HepG2 (cell line): ENCODE data around the gene CDH13. TPM values are rescaled to one million over a fixed set of nuclear protein-coding genes. Genes with fewer than 3 reads are reported as not detected.

ENCODE experiments used
- ATAC-seq: fragments of 200-7000 bp; cut with Tn5 transposase; 3 replicates; pipeline ENCODE4 v1.9.1; 2020; ENCODE audit warnings: mild to moderate bottlenecking, moderate library complexity
- BruUV-seq: library from RNA; stranded (reverse); fragments of 400-500 nt; replicated peaks from 2 replicates; lab custom pipeline; 2021; lab: Mats Ljungman, UMichigan
- CTCF ChIA-PET: fragments of 300-600 bp; formaldehyde crosslinking; extraction: SDS; loops from one replicate; lab custom pipeline; 2021; ENCODE audit warnings: low total read pairs, inconsistent platforms, low intra/inter-chr PET ratio; lab: Yijun Ruan, JAX
- POLR2A ChIA-PET: fragments of 350-600 bp; sonication (Branson Sonifier 250); formaldehyde crosslinking; loops from one replicate; lab custom pipeline; 2020; ENCODE audit warnings: antibody characterized with exemption, inconsistent platforms; lab: Yijun Ruan, JAX
- DNase-seq: peaks from one replicate; pipeline ENCODE4 v3.0.0-alpha.2; 2015; ENCODE audit warnings: low spot score
- FAIRE-seq: peaks from 3 replicates; lab custom pipeline; 2011; peaks lifted over from hg19 to GRCh38; lab: Jason Lieb, UNC
- H2AFZ ChIP-seq: one replicate; pipeline ENCODE4 v1.6.1; 2011; ENCODE audit warnings: low read length, inconsistent platforms
- H3K27ac ChIP-seq: fragments of 300-600 bp; 3 replicates; pipeline ENCODE4 v1.8.0; 2011; ENCODE audit warnings: mixed run types, mild to moderate bottlenecking, mixed read lengths, low read length, inconsistent platforms; ENCODE audit not compliant: insufficient read depth; ENCODE audit errors: extremely low read length
- H3K27me3 ChIP-seq, 2 experiments: fragments of 200-600 bp in 1 of 2; 2 replicates in 1 of 2; 3 replicates in 1 of 2; pipeline versions ENCODE4 v1.6.0 to v1.8.0; 2011; ENCODE audit warnings: low read length in 2 of 2, mild to moderate bottlenecking in 2 of 2, moderate library complexity in 2 of 2, inconsistent platforms in 1 of 2; ENCODE audit not compliant: insufficient read depth in 2 of 2, control insufficient read depth in 1 of 2
- H3K36me3 ChIP-seq, 2 experiments: fragments of 200-600 bp in 1 of 2; replicated peaks in 1 of 2; 2 replicates in 1 of 2; 3 replicates in 1 of 2; pipeline versions ENCODE4 v1.5.1 to v1.8.0; 2011; ENCODE audit warnings: low read length in 2 of 2, inconsistent platforms in 1 of 2; ENCODE audit not compliant: insufficient read depth in 2 of 2, control insufficient read depth in 1 of 2
- H3K4me1 ChIP-seq: 2 replicates; pipeline ENCODE4 v1.5.1; 2012; ENCODE audit warnings: low read length, inconsistent platforms; ENCODE audit not compliant: insufficient read depth
- H3K4me2 ChIP-seq: 2 replicates; pipeline ENCODE4 v1.6.0; 2011; ENCODE audit warnings: low read depth, low read length, inconsistent platforms
- H3K4me3 ChIP-seq, 3 experiments: fragments of 200-600 bp in 1 of 3; sonication (generic), shearing (Covaris generic) in 1 of 3; replicated peaks in 1 of 3; 2 replicates each; pipeline ENCODE4 v1.5.1; 2011 to 2016; ENCODE audit warnings: low read length in 3 of 3, inconsistent platforms in 2 of 3, low read depth in 2 of 3, mild to moderate bottlenecking in 2 of 3, control low read depth in 1 of 3, mixed read lengths in 1 of 3; ENCODE audit not compliant: insufficient read depth in 1 of 3
- H3K79me2 ChIP-seq: one replicate; pipeline ENCODE4 v1.6.1; 2011; ENCODE audit warnings: low read length, inconsistent platforms; ENCODE audit not compliant: insufficient read depth
- H3K9ac ChIP-seq: 2 replicates; pipeline ENCODE4 v1.6.0; 2011; ENCODE audit warnings: mild to moderate bottlenecking, low read depth, low read length, inconsistent platforms; ENCODE audit not compliant: insufficient read depth
- H3K9me3 ChIP-seq: 2 replicates; pipeline ENCODE4 v1.5.1; 2012; ENCODE audit warnings: mild to moderate bottlenecking, low read length
- H4K20me1 ChIP-seq: 2 replicates; pipeline ENCODE4 v1.6.0; 2011; ENCODE audit warnings: inconsistent platforms, mild to moderate bottlenecking, low read length, moderate library complexity; ENCODE audit not compliant: insufficient read depth
- DBP ChIP-seq: sonication (generic); formaldehyde crosslinking; IDR thresholded peaks from 2 replicates; pipeline ENCODE4 v1.4.0; 2020; ENCODE audit warnings: missing genetic modification reagents; ENCODE audit errors: not compliant biosample characterization
- EZH2 ChIP-seq: conservative IDR thresholded peaks from 2 replicates; pipeline ENCODE4 v1.6.1; 2012; ENCODE audit warnings: mild to moderate bottlenecking, low read depth, low read length, moderate library complexity
- FOXC1 ChIP-seq: sonication (generic); formaldehyde crosslinking; IDR thresholded peaks from 2 replicates; pipeline ENCODE4 v1.8.0; 2022; ENCODE audit warnings: mild to moderate bottlenecking, missing genetic modification reagents, borderline replicate concordance
- FUBP1 ChIP-seq: sonication (generic); formaldehyde crosslinking; IDR thresholded peaks from 2 replicates; pipeline ENCODE4 v1.5.1; 2020; ENCODE audit warnings: missing genetic modification reagents, mild to moderate bottlenecking, borderline replicate concordance
- GATAD2A ChIP-seq: IDR thresholded peaks from 2 replicates; pipeline ENCODE4 v1.6.1; 2016
- HMG20B ChIP-seq: conservative IDR thresholded peaks from 2 replicates; pipeline ENCODE4 v1.6.1; 2016; ENCODE audit warnings: missing genetic modification reagents, missing compliant biosample characterization
- NR2F1 ChIP-seq, 2 experiments: fragments of 450-650 bp in 1 of 2; formaldehyde crosslinking in 1 of 2; IDR thresholded peaks; 2 replicates each; pipeline versions ENCODE4 v1.5.0 to v1.6.1; 2016 to 2020; ENCODE audit warnings: mild to moderate bottlenecking in 1 of 2, missing compliant biosample characterization in 1 of 2, missing genetic modification reagents in 1 of 2, moderate library complexity in 1 of 2
- RELA ChIP-seq: sonication (generic); formaldehyde crosslinking; IDR thresholded peaks from 2 replicates; pipeline ENCODE4 v1.4.0; 2020; ENCODE audit warnings: missing genetic modification reagents
- SIN3B ChIP-seq: fragments of 150-350 bp; IDR thresholded peaks from 2 replicates; pipeline ENCODE4 v1.6.1; 2014; ENCODE audit warnings: low read length
- SMYD3 ChIP-seq: sonication (generic); formaldehyde crosslinking; IDR thresholded peaks from 2 replicates; pipeline ENCODE4 v1.8.1; 2023; ENCODE audit warnings: mild to moderate bottlenecking, missing genetic modification reagents
- TBX2 ChIP-seq: sonication (generic); formaldehyde crosslinking; IDR thresholded peaks from 2 replicates; pipeline ENCODE4 v1.5.0; 2020; ENCODE audit warnings: missing genetic modification reagents, mild to moderate bottlenecking, borderline replicate concordance
- TEF ChIP-seq: sonication (generic); formaldehyde crosslinking; IDR thresholded peaks from 2 replicates; pipeline ENCODE4 v1.5.0; 2020; ENCODE audit warnings: missing genetic modification reagents
- XBP1 ChIP-seq: sonication (generic); formaldehyde crosslinking; IDR thresholded peaks from 2 replicates; pipeline ENCODE4 v1.5.0; 2020; ENCODE audit warnings: missing genetic modification reagents
- ZEB1 ChIP-seq: IDR thresholded peaks from 2 replicates; pipeline ENCODE4 v1.6.1; 2012; ENCODE audit warnings: mild to moderate bottlenecking, low read depth, inconsistent platforms; ENCODE audit not compliant: insufficient replicate concordance
- ZNF597 ChIP-seq: sonication (generic); formaldehyde crosslinking; IDR thresholded peaks from 2 replicates; pipeline ENCODE4 v1.5.0; 2020; ENCODE audit warnings: missing genetic modification reagents
- WGBS: methylation state at CpG from one replicate; pipeline ENCODE4 v1.1.6; 2017; ENCODE audit warnings: low lambda C conversion rate; 5-methylcytosine and 5-hydroxymethylcytosine counted together
- in situ Hi-C: cut with HindIII; loops from 2 replicates; pipeline ENCODE4 v1.10.0; 2017; ENCODE audit warnings: low pct_unique_long_range_greater_than_20kb; ENCODE audit not compliant: extremely low pct_ligation_motif_present
- intact Hi-C: fragments of 100-400 bp; cut with micrococcal nuclease; formaldehyde crosslinking; loops from one replicate; pipeline ENCODE4 v1.10.0; 2022; ENCODE audit not compliant: unreplicated experiment
- polyA plus RNA-seq, 8 experiments: library from polyadenylated mRNA; depleted of rRNA in 3 of 8; stranded (reverse) in 7 of 8; unstranded in 1 of 8; fragments of >200 nt; fragmentation: Illumina TruSeq in 4 of 8; extraction: Trizol in 4 of 8; gene quantifications; 2 replicates each; pipeline versions ENCODE4 v1.2.1 to v1.2.3, GENCODE V29; 2011 to 2016; ENCODE audit warnings: low read depth in 4 of 8, missing spikeins in 1 of 8, mixed read lengths in 1 of 8; ENCODE audit not compliant: insufficient read depth in 1 of 8
- total RNA-seq, 5 experiments: library from RNA; depleted of rRNA; stranded (reverse); fragments of >200 nt; fragmentation: Illumina TruSeq; extraction: Trizol; gene quantifications; 2 replicates each; pipeline ENCODE4 v1.2.3, GENCODE V29; 2016; ENCODE audit warnings: low read depth in 1 of 5
- TF ChIP-seq, protein P1 (sequence below), 2 experiments: sonication (generic) in 1 of 2; formaldehyde crosslinking in 1 of 2; IDR thresholded peaks; 2 replicates each; pipeline versions ENCODE4 v1.4.0 to v1.6.1; 2018 to 2020; ENCODE audit warnings: missing genetic modification reagents in 2 of 2, borderline replicate concordance in 1 of 2, low read depth in 1 of 2, mild to moderate bottlenecking in 1 of 2, missing biosample characterization in 1 of 2

Gene CDH13
- total and polyA plus RNA-seq, 2 of the 13 experiments (the other 11 are each of a cell fraction or from before 2014, with no cell fraction given): not detected

DNA sequence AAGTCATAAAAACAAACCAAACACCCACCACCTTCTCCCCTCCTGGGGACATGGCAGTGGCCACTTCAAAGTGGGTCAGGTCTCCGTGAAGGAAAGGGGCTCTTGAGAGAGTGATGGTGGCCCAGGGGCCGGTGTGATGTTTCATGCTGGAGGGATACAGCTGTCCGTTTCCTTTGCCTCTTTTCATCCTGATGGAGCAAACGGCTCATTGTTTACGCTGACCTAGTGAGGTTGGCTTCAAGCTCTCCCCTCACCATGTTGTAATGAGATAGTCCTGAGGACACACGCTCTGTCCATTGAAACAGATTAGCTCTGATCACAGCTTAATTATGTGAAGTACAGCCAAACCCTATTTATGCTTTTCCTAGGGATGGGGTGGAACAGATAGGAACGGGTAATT lies 34.2 kb downstream of the CDH13 start (continued):
- TF ChIP-seq, protein P1, sequence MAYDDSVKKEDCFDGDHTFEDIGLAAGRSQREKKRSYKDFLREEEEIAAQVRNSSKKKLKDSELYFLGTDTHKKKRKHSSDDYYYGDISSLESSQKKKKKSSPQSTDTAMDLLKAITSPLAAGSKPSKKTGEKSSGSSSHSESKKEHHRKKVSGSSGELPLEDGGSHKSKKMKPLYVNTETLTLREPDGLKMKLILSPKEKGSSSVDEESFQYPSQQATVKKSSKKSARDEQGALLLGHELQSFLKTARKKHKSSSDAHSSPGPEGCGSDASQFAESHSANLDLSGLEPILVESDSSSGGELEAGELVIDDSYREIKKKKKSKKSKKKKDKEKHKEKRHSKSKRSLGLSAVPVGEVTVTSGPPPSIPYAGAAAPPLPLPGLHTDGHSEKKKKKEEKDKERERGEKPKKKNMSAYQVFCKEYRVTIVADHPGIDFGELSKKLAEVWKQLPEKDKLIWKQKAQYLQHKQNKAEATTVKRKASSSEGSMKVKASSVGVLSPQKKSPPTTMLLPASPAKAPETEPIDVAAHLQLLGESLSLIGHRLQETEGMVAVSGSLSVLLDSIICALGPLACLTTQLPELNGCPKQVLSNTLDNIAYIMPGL (CRISPR knock-in tag; IDR thresholded peaks at IDR 0.05; ENCODE audit: borderline replicate concordance in 1 of 2, low read depth in 1 of 2): no peak
- TF ChIP-seq ZNF597: no peak

DNA sequence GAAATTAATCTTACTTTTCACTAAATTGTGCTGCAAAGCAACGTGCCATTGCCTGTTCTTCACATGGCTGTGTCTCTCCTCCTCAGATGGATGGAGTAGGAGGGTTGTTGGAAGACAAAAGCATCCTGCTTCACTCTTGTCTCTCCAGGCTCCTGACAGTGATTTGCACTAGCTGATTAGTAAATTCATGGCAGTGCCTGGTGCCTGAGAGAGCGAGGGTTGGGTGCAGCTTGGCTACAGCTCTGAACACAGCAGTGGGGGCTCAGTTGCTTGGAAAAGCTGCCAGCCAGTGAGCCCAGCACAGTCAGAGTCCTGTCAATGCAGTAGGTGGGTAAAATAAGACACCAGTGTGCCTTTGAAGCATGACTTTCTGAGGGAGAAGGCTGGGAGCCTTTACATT lies 37.4 kb downstream of the CDH13 start:
- DNase-seq (no peak), ATAC-seq (no peak), FAIRE-seq (no peak)
- ChIA-PET POLR2A (no interaction called here), CTCF (no interaction called here)
- no peak overlapping the region for H3K9ac ChIP-seq
- H3K27me3 ChIP-seq: no peaks in the 10 kb centered on the region
- H4K20me1 ChIP-seq: no peaks in the 10 kb centered on the region
- intact Hi-C loops: no loop called here
- no peak overlapping the region for H3K4me2 ChIP-seq
- in situ Hi-C loops: no loop called here
- no peak overlapping the region for H2AFZ ChIP-seq
- no peaks in the 10 kb centered on the region for H3K4me1 ChIP-seq
- BruUV-seq: no TSS peak
- TF ChIP-seq EZH2 (no peak), DBP (CRISPR knock-in tag) (no peak), TBX2 (CRISPR knock-in tag) (no peak), GATAD2A (no peak), TEF (CRISPR knock-in tag) (no peak), SIN3B (no peak), SMYD3 (CRISPR knock-in tag) (no peak), FUBP1 (no peak), NR2F1 (CRISPR knock-in tag; IDR thresholded peaks at IDR 0.05) (no peak), ZEB1 (no peak), RELA (no peak), HMG20B (no peak), XBP1 (CRISPR knock-in tag) (no peak), FOXC1 (no peak)
- no peak overlapping the region for H3K27ac ChIP-seq
- 0% methylated on average over 2 of the region's 2 CpGs for WGBS
- no peaks in the 10 kb centered on the region for H3K36me3 ChIP-seq
- H3K79me2 ChIP-seq: no peaks in the 10 kb centered on the region
- H3K9me3 ChIP-seq: 0 out of 2 replicates have a peak, but pooled peaks cover 6% of the 10 kb centered on the region
- no peak overlapping the region for H3K4me3 ChIP-seq
